ENCODE results near the gene NR5A1. TPM values are rescaled to one million over a fixed set of nuclear protein-coding genes. Genes with fewer than 3 reads are reported as not detected.

NR5A1 gene
- total RNA-seq, 4 donors from 2014 or later = not detected

- Histone ChIP-seq H3K4me3 (no peak overlapping the region), H3K36me3 (no peaks in the 10 kb centered on the region), H3K4me1 (no peaks in the 10 kb centered on the region), H3K9me3 (no peaks in the 10 kb centered on the region), H3K27ac (no peak overlapping the region), H3K27me3 (peaks cover 30% of the 10 kb centered on the region)
- TF ChIP-seq POLR2AphosphoS5 (IDR thresholded peaks at IDR 0.05) (no peak), EP300 (IDR thresholded peaks at IDR 0.05) (no peak), POLR2A (IDR thresholded peaks at IDR 0.05) (no peak)
- TF ChIP-seq, protein P1, sequence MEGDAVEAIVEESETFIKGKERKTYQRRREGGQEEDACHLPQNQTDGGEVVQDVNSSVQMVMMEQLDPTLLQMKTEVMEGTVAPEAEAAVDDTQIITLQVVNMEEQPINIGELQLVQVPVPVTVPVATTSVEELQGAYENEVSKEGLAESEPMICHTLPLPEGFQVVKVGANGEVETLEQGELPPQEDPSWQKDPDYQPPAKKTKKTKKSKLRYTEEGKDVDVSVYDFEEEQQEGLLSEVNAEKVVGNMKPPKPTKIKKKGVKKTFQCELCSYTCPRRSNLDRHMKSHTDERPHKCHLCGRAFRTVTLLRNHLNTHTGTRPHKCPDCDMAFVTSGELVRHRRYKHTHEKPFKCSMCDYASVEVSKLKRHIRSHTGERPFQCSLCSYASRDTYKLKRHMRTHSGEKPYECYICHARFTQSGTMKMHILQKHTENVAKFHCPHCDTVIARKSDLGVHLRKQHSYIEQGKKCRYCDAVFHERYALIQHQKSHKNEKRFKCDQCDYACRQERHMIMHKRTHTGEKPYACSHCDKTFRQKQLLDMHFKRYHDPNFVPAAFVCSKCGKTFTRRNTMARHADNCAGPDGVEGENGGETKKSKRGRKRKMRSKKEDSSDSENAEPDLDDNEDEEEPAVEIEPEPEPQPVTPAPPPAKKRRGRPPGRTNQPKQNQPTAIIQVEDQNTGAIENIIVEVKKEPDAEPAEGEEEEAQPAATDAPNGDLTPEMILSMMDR (IDR thresholded peaks at IDR 0.05) = no peak
- no peak for DNase-seq (ENCODE audit: low spot score in 2 of 2)
These were observed 64.8 kb downstream of the NR5A1 start for GRCh38 chr9:124442379-124442778.

DNA sequence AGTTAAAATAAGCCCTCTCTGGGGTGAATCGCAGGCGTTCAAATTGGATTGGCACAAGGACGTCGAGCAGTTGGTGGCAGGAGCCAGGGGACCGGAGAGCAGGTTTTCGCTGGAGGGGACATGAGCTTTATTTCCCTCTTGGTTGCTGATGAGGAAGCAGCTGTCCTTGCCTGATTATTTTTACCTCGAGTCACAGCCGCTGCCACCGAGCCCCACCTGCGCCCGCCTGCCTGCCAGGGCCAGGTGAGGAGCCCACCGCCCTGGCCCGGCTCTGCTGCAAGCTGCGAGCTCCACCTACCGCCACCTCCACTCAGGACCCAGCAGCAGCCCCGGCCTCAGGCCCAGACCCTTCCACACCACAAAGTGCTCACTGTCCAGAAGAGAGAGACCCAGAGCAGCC, 65.9 kb downstream of the NR5A1 start:
- Histone ChIP-seq H3K27ac (no peak overlapping the region), H3K4me1 (no peaks in the 10 kb centered on the region), H3K9me3 (no peaks in the 10 kb centered on the region), H3K36me3 (no peaks in the 10 kb centered on the region), H3K27me3 (peaks cover 25% of the 10 kb centered on the region), H3K4me3 (no peak overlapping the region)
- 73% methylated on average over 16 of the region's 16 CpGs for WGBS
- TF ChIP-seq EP300 (IDR thresholded peaks at IDR 0.05) (no peak), POLR2AphosphoS5 (IDR thresholded peaks at IDR 0.05) (no peak), POLR2A (IDR thresholded peaks at IDR 0.05) (no peak)
- TF ChIP-seq, protein P1 (IDR thresholded peaks at IDR 0.05) = no peak
- DNase-seq (ENCODE audit: low spot score in 2 of 2) = peak in 1 of 2 donors; percentile 38

DNA sequence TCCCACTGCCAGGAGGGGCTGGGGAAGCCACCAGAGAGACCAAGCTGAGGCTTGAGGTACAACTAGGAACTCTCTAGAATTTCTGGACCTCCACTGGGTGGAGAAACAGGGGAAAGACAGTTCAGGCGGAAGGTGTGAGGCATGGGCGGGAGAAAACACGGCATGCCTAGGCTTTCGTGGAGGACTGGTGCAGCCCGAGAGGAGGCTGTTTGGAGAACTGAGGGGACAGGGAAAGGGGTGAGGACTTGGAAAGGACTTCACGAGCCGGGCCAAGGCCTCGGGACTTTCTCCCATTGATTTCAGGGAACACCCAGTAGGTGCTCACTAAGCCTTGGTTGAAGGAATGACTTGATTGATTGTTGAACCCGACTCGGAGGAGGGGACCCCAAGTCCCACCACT, 66.4 kb downstream of the NR5A1 start:
- H3K9me3 ChIP-seq = no peaks in the 10 kb centered on the region
- TF ChIP-seq POLR2AphosphoS5 (IDR thresholded peaks at IDR 0.05) = no peak
- TF ChIP-seq, protein P1 (IDR thresholded peaks at IDR 0.05) = no peak
- TF ChIP-seq EP300 (IDR thresholded peaks at IDR 0.05) = no peak
- no peak for TF ChIP-seq POLR2A (IDR thresholded peaks at IDR 0.05)
- H3K4me1 ChIP-seq = peaks cover 3% of the 10 kb centered on the region
- H3K27me3 ChIP-seq = peaks cover 25% of the 10 kb centered on the region
- 68% methylated on average over 10 of the region's 10 CpGs for WGBS
- no peak overlapping the region for H3K27ac ChIP-seq
- no peaks in the 10 kb centered on the region for H3K36me3 ChIP-seq
- H3K4me3 ChIP-seq = no peak overlapping the region
- peak in 1 of 2 donors; percentile 21 for DNase-seq (ENCODE audit: low spot score in 2 of 2)

GRCh38 chr9:124439686-124440243, 67.4 kb downstream of the NR5A1 start:
- H3K36me3 ChIP-seq = no peaks in the 10 kb centered on the region
- no peaks in the 10 kb centered on the region for H3K9me3 ChIP-seq
- H3K27ac ChIP-seq = no peak overlapping the region
- H3K4me3 ChIP-seq = no peak overlapping the region
- peaks cover 25% of the 10 kb centered on the region for H3K27me3 ChIP-seq
- DNase-seq (ENCODE audit: low spot score in 2 of 2) = peak in 1 of 2 donors; percentile 37
- WGBS = 79% methylated on average over 6 of the region's 6 CpGs
- H3K4me1 ChIP-seq = peaks cover 3% of the 10 kb centered on the region
- TF ChIP-seq POLR2A (IDR thresholded peaks at IDR 0.05) = no peak

GRCh38 chr9:124439086-124439485, 68.1 kb downstream of the NR5A1 start:
- peaks cover 3% of the 10 kb centered on the region for H3K4me1 ChIP-seq
- H3K4me3 ChIP-seq = no peak overlapping the region
- DNase-seq (ENCODE audit: low spot score in 2 of 2) = no peak
- H3K27me3 ChIP-seq = peaks cover 25% of the 10 kb centered on the region
- WGBS = 71% methylated on average over 1 of the region's 1 CpG
- H3K9me3 ChIP-seq = no peaks in the 10 kb centered on the region
- H3K36me3 ChIP-seq = no peaks in the 10 kb centered on the region
- TF ChIP-seq POLR2AphosphoS5 (IDR thresholded peaks at IDR 0.05) = no peak
- no peak overlapping the region for H3K27ac ChIP-seq

GRCh38 chr9:124438091-124438490, 69.1 kb downstream of the NR5A1 start:
- WGBS = 84% methylated on average over 9 of the region's 9 CpGs
- H3K27ac ChIP-seq = no peak overlapping the region

GRCh38 chr9:124437086-124437485, 70.1 kb downstream of the NR5A1 start:
- peak in 1 of 2 donors; percentile 14 for DNase-seq (ENCODE audit: low spot score in 2 of 2)
- Histone ChIP-seq H3K36me3 (no peaks in the 10 kb centered on the region), H3K4me3 (no peak overlapping the region), H3K27me3 (peaks cover 25% of the 10 kb centered on the region), H3K4me1 (peaks cover 3% of the 10 kb centered on the region), H3K27ac (no peak overlapping the region), H3K9me3 (no peaks in the 10 kb centered on the region)
- TF ChIP-seq, protein P1 (IDR thresholded peaks at IDR 0.05) = no peak
- no peak for TF ChIP-seq POLR2AphosphoS5 (IDR thresholded peaks at IDR 0.05)
- no peak for TF ChIP-seq POLR2A (IDR thresholded peaks at IDR 0.05)
- no peak for TF ChIP-seq EP300 (IDR thresholded peaks at IDR 0.05)
- WGBS = 95% methylated on average over 3 of the region's 3 CpGs

More at GRCh38 chr9:124438091-124438490, 69.1 kb downstream of the NR5A1 start:
- Histone ChIP-seq H3K27me3 (peaks cover 25% of the 10 kb centered on the region), H3K4me1 (peaks cover 3% of the 10 kb centered on the region), H3K9me3 (no peaks in the 10 kb centered on the region), H3K4me3 (no peak overlapping the region), H3K36me3 (no peaks in the 10 kb centered on the region)
- peak in 1 of 2 donors; percentile 37 for DNase-seq (ENCODE audit: low spot score in 2 of 2)
- TF ChIP-seq EP300 (IDR thresholded peaks at IDR 0.05) = no peak

Data from suprapubic skin (tissue), 4 donors.